Skin of body (tissue), 2 donors: ENCODE data around the gene TACC3. TPM values are rescaled to one million over a fixed set of nuclear protein-coding genes. Genes with fewer than 3 reads are reported as not detected.

Experiments used
- DNase-seq: peaks from one replicate; lab custom pipeline; 2025; lab: John Stamatoyannopoulos, UW
- total RNA-seq: library from RNA; depleted of rRNA; stranded (reverse); fragments of >200 nt; gene quantifications from one replicate; pipeline ENCODE4 v1.2.3, GENCODE V29; 2014

The TACC3 gene
- total RNA-seq, 1 donor from 2014 or later, result 14.1 TPM

DNA sequence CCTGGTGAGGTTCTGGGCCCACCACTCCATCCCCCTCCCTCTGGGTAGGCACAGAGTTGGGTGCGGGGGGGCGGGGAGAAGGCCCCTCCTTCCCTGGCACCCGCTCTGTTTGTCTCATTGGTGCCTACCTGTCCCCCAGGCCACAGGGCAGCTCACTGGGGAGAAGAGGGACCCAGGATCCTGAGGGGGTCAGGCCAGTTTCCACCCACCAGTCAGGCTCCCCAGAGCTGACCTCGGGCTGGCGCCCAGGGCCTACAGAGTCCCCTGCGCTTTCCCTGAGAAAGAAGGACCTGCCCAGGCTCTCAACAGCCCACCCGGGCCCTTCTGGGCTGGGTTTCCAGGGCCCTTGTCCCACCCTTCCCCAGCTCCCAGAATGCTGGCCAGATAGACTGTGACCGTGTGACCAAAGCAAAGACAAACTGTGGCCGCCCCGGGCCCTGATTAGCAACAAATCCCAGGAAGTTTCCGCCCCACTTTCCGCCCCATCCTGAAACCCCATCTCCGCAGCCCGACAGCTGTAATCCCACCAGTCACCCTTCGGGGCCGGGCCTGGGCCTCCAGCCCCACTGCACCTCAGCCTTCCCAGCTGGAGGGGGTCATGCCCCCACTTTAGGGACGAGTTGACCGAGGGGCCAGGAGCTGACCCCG lies 38.0 kb downstream of the TACC3 start:
- DNase-seq, result no peak

- DNase-seq, result no peak
These were observed 38.5 kb downstream of the TACC3 start for GRCh38 chr4:1759818-1760223.

DNA sequence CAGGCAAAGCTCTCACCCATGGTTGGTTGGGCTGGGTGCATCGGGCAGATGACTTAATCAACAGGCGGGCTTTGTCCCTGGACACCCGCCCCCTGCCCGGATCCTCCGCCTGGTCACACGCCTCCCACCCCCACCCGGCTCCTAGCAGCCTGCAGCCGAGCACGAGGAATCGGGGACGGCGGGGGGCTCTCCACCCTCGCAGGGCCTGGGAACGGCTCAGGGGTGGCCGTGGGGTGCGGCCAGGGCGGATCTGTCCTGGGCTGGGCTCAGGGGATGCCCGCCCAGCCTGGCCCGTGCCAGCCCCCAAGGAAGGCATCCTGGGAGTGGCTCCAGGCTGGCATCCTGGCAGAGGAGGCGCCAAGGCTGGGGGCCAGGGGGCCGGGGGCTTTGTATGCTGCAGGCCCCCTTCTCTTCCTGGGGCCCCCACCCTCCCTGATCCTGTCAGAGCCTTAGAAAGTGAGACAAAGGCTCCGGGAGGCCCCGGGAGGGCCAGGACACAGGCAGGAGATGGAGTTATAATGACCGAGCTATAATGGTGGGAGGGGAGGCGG lies 39.3 kb downstream of the TACC3 start:
- no peak for DNase-seq

GRCh38 chr4:1761130-1761689 lies 39.9 kb downstream of the TACC3 start:
- no peak for DNase-seq

GRCh38 chr4:1762264-1763010 lies 41.1 kb downstream of the TACC3 start:
- no peak for DNase-seq

DNA sequence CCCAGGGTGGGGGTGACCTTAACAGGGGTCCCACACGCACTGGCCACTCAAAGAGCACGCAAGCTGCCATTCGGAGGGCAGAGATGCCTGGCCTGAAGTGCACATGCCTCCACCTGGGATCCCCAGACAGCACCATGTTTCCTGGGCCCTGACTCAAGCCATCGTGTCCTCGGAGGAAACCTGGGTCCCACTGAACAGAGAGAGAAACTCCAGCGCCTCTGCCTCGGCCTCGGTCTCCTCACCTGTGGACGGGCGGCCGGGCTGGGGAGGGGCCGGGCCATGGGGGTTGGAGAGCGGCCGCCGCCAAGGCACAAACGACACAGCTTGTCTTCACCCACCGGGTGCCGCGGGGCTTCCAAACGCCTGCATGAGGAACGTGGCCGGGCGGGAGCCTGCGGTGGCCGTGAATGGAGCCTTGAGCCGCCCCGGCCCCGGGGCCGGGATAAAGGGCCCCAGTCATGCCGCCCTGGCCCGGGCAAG lies 41.8 kb downstream of the TACC3 start:
- no peak for DNase-seq

DNA sequence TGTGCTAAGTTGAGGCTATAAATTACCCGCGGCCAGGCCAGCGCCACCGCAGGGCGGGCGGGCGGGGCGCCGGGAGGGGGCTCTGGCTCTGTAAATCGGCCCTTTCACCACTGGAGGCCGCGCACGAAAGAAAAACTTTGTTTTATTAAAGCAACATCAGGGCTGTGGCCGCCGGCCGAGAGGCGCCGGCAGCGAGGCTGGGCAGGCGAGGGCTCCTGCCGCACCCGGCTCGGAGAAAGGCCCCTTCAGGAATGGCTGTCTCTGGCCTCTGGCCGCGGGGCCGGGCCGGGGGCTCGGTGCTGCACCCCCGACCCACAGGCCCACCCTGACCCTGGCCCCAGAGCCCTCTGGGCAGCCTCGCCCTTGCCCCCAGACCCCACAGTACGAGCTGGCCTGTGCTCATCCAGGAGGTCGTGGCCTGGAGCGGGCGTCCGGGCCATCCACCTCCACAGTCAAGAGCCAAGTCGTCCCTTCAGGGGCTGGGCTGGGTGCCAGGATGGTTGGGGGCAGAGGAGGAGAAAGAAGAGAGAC lies 42.3 kb downstream of the TACC3 start:
- no peak for DNase-seq

GRCh38 chr4:1764670-1765069 lies 43.3 kb downstream of the TACC3 start:
- no peak for DNase-seq

DNA sequence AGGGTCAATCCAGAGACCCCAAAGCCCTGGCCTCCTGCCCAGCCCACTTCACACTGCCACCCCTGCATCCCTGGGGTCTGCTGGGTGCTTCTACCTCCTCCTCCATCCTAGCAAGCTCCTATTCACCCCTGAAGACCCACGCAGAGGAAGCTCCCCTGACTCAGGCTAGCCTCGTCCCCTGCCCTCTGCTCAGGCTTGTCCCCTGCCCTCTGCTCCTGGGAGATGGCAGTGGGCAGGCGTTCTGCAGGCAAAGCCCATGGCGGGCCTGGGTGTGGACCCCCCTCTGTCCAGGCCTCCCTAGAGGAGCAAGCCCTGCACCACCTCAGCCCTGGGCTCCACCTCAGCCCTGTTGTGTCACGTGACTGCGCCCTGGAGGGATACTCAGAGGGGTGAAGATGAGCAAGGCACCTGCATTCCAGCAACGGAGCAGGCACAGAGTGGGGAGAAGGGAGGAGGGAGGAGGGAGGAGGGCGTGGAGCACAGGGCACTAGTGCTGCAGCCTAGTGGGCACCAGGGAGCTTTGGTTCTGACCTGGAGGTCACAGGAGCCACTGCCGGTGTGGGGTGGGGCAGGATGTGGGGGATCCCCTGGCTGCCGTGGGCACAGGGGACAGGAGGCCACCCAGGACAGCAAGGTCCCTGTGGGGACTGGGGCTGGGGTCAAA lies 44.2 kb downstream of the TACC3 start:
- no peak for DNase-seq

- DNase-seq, result no peak
These were observed 45.1 kb downstream of the TACC3 start for GRCh38 chr4:1766106-1767060.

DNA sequence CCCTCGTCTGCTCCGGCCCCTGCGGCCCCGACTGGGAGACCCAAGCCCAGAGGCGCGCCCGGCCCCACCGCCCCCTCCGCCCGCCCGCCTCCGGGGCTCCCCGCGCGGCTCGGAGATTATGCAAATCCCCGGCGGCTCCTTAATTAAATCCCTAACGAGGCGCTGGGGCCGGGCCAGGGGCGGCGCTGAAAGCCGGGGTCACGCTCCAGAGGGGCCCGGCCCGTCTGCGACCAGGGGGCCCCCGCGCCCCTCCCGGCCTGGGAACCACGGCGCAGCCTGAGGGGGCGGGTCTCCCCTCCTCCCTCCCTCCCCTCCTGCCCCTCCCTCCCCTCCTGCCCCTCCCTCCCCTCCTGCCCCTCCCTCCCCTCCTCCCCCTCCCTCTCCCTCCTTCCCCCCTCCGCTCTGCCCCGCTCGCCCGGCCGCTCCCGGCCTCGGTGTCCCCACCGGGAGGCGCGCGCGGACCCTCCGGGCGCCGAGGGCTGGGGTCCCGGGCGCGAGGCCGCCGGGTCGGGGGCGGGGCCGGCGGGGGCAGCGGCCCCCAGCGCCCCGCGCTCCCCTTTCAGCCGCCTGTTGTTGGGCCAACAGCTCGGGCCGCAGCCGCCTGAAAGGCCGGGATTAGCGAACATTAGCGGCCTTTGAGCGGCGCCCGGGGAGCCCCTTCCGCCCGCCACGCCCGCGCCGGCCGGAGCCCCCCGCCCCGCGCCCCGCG lies 45.9 kb downstream of the TACC3 start:
- no peak for DNase-seq

- no peak for DNase-seq
These were observed 46.5 kb downstream of the TACC3 start for GRCh38 chr4:1767770-1768366.

GRCh38 chr4:1768367-1769034 lies 47.2 kb downstream of the TACC3 start:
- DNase-seq, result no peak

- no peak for DNase-seq
These were observed 48.4 kb downstream of the TACC3 start for GRCh38 chr4:1769692-1770091.

GRCh38 chr4:1770245-1770644 lies 48.9 kb downstream of the TACC3 start:
- DNase-seq, result no peak

- DNase-seq, result no peak
These were observed 49.5 kb downstream of the TACC3 start for GRCh38 chr4:1770791-1771231.

DNA sequence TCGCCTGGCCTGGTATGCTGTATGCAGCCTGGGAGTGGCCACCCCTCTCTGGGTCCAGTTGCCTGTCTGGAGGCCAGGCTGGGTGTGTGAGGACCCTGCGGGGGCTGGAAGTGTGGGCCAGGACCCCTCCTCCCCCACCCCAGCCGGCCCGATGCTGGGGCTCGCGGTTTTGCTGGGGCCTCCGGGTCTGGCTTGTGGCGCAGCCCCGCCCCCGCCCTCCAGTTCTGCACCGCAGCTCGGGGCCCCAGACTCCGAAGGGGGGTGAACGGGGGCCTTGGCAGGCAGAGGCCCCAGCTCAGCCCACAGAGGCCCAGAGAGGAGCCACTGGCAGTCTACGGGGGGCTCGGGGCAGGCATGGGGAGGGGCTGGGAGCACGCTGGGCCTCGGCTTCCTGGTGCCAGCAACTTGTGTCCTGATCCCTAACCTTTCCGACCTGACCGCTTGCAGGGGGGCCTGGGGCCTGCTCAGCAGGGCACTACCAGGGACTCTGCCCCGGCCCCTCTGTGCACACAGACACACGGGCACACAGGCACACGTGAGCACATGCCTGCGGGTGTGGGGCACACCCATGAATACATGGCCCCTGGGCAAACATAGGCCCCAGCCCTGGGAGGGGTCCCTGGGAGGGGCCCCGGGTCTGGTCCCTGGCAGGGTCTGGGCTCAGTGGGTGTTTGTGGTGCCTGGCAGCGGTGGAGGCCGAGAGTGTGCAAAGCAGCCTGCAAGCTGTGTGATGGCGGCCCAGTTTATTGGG lies 50.4 kb downstream of the TACC3 start:
- no peak for DNase-seq
